Fibroblast of pulmonary artery (primary cell): Measurements from ENCODE around the gene TMBIM1.

Experiments used
- DNase-seq: peaks from one replicate; pipeline ENCODE4 v3.0.0-alpha.2; 2010; ENCODE audit warnings: low read depth
- H3K4me3 ChIP-seq: replicated peaks from 2 replicates; pipeline ENCODE4 v1.5.1; 2011; ENCODE audit warnings: low read depth, mild to moderate bottlenecking, control low read depth, low read length, moderate library complexity
- CTCF ChIP-seq: IDR thresholded peaks from 2 replicates; pipeline ENCODE4 v1.5.1; 2011; ENCODE audit warnings: mild to moderate bottlenecking, control low read depth, low read length, inconsistent platforms; ENCODE audit errors: missing control alignments

TMBIM1 gene

GRCh38 chr2:218292048-218293014 is at the start of gene TMBIM1:
TMBIM1 (minus strand) TSS chr2:218292503; CDS start chr2:218282141, 10,362 bp downstream.
- H3K4me3 ChIP-seq, result peak within 1 kb of the TSS; percentile 89
- peak; percentile 75 for DNase-seq
- TF ChIP-seq CTCF, result peak; percentile 38

- H3K4me3 ChIP-seq, result no peak overlapping the region
- TF ChIP-seq CTCF, result no peak
- no peak for DNase-seq
Observed at GRCh38 chr2:218341381-218341780, 49.1 kb upstream of the TMBIM1 start.

- TF ChIP-seq CTCF, result no peak
- no peak overlapping the region for H3K4me3 ChIP-seq
- DNase-seq, result no peak
Observed at GRCh38 chr2:218340656-218341055, 48.4 kb upstream of the TMBIM1 start.

GRCh38 chr2:218334531-218334930 is 42.2 kb upstream of the TMBIM1 start:
- DNase-seq, result no peak
- TF ChIP-seq CTCF, result no peak
- H3K4me3 ChIP-seq, result no peak overlapping the region

GRCh38 chr2:218332920-218333645 is 40.8 kb upstream of the TMBIM1 start:
- no peak overlapping the region for H3K4me3 ChIP-seq
- DNase-seq, result peak; percentile 29
- no peak for TF ChIP-seq CTCF

GRCh38 chr2:218332288-218332687 is 40.0 kb upstream of the TMBIM1 start:
- DNase-seq, result no peak
- H3K4me3 ChIP-seq, result no peak overlapping the region
- no peak for TF ChIP-seq CTCF
